Measurements from ENCODE around the gene RAPGEF6. TPM values are rescaled to one million over a fixed set of nuclear protein-coding genes. Genes with fewer than 3 reads are reported as not detected.

Gene RAPGEF6
- total and polyA plus RNA-seq, 2 experiments from 2014 or later = 6.9 to 8.6 TPM

DNA sequence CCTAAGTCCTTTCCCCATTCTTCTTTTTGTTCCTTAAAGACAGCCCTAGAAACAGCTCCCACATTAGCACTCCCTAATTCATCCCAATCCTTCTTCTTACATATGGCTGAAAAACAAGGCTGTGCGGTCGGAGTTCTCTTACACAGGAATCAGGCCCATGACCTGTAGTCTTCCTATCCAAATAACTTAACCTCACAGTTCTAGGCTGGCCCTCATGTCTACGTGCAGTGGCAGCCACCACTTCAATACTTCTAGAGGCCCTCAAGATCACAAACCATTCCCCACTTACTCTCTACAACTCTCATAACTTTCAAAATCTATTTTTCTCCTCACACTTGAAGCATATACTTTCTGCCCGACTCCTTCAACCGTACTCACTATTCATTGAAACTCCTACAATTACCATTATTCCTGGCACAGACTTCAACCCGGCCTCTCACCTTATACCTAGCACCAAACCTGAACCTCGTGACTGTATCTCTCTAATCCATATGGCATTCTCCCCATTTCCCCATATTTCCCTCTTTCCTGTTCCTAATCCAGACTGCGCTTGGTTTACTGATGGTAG is 59.3 kb downstream of the RAPGEF6 start:
- Histone ChIP-seq H3K4me2 (ENCODE audit: unreplicated experiment) (no peak overlapping the region), H3K4me1 (ENCODE audit: insufficient read depth) (no peaks in the 10 kb centered on the region), H3K27ac (no peak overlapping the region), H3F3A (ENCODE audit: insufficient read depth) (no peaks in the 10 kb centered on the region), H3K9me2 (ENCODE audit: insufficient read depth) (no peaks in the 10 kb centered on the region), H3K4me3 (no peak overlapping the region), H3K9me3 (ENCODE audit: low read depth) (no peaks in the 10 kb centered on the region), H3K36me3 (ENCODE audit: low read depth) (no peaks in the 10 kb centered on the region), H3K79me2 (ENCODE audit: insufficient read depth) (peaks cover 38% of the 10 kb centered on the region), H2AFZ (no peak overlapping the region), H3K27me3 (replicated peaks; ENCODE audit: insufficient read depth) (no peaks in the 10 kb centered on the region), H4K20me1 (ENCODE audit: insufficient read depth) (no peaks in the 10 kb centered on the region), H3K9ac (no peak overlapping the region)
- DNase-seq = no peak
- TF ChIP-seq EZH2 (IDR thresholded peaks at IDR 0.05; ENCODE audit: insufficient read depth, poor library complexity, severe bottlenecking) = no peak
- no peak for TF ChIP-seq EZH2phosphoT487 (IDR thresholded peaks at IDR 0.05; ENCODE audit: insufficient read depth, low read depth)
- 94 to 99% methylated on average over 8 of the region's 8 CpGs for WGBS, 2 experiments (ENCODE audit: low coverage in 1 of 2, low lambda C conversion rate in 2 of 2, missing lambda C conversion rate in 2 of 2)
- in situ Hi-C loops (cut with MboI) = no loop called here

DNA sequence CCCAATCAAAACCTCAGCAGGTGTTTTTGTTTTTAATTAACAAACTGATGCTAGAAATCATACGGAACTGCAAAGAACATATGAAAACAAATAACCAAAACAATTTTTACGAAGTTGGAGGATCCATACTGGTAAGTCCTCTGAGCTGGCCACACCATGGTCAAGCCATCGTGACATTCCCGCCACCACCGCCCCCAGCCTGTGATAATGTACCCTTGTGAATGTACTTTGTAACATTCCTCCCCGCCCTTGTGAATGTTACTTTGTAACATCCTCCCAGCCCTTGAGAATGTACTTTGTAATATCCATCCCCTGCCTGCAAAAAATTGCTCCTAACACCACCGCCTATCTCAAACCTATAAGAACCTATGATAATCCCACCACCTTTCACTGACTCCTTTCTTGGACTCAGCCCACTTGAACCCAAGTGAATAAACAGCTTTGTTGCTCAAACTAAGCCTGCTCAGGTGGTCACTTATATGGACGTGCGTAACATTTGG is 63.3 kb downstream of the RAPGEF6 start:
- peaks cover 38% of the 10 kb centered on the region for H3K79me2 ChIP-seq (ENCODE audit: insufficient read depth)
- in situ Hi-C loops (cut with MboI) = no loop called here
- no peak for DNase-seq
- no peak overlapping the region for H3K27ac ChIP-seq
- no peaks in the 10 kb centered on the region for H3K9me2 ChIP-seq (ENCODE audit: insufficient read depth)
- no peak overlapping the region for H3K4me2 ChIP-seq (ENCODE audit: unreplicated experiment)
- H3K9me3 ChIP-seq (ENCODE audit: low read depth) = no peaks in the 10 kb centered on the region
- no peaks in the 10 kb centered on the region for H3K4me1 ChIP-seq (ENCODE audit: insufficient read depth)
- H3K4me3 ChIP-seq = no peak overlapping the region
- no peak for TF ChIP-seq EZH2phosphoT487 (IDR thresholded peaks at IDR 0.05; ENCODE audit: insufficient read depth, low read depth)
- TF ChIP-seq EZH2 (IDR thresholded peaks at IDR 0.05; ENCODE audit: insufficient read depth, poor library complexity, severe bottlenecking) = no peak
- no peaks in the 10 kb centered on the region for H3K27me3 ChIP-seq (replicated peaks; ENCODE audit: insufficient read depth)
- no peaks in the 10 kb centered on the region for H3K36me3 ChIP-seq (ENCODE audit: low read depth)
- H3K9ac ChIP-seq = no peak overlapping the region
- 95 to 100% methylated on average over 9 of the region's 9 CpGs for WGBS, 2 experiments (ENCODE audit: low coverage in 1 of 2, low lambda C conversion rate in 2 of 2, missing lambda C conversion rate in 2 of 2)
- H2AFZ ChIP-seq = no peak overlapping the region
- H3F3A ChIP-seq (ENCODE audit: insufficient read depth) = no peaks in the 10 kb centered on the region
- H4K20me1 ChIP-seq (ENCODE audit: insufficient read depth) = no peaks in the 10 kb centered on the region

DNA sequence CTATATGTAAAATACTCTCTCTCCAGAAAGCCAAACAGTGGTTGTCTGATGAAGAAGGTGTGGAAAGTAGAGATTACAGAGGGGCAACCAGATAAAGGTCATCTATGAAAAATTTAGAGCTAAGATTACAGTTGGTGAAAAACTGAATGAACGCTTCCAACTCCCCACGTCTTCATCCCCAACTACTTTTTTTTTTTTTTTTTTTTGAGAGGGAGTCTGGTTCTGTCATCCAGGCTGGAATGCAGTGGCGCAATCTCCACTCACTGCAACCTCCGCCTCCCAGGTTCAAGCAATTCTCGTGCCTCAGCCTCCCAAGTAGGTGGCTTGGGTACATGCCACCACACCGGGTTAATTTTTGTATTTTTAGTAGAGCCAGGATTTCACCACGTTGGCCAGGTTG is 64.3 kb downstream of the RAPGEF6 start:
- Histone ChIP-seq H3K27ac (no peak overlapping the region), H3F3A (ENCODE audit: insufficient read depth) (no peaks in the 10 kb centered on the region), H3K9ac (no peak overlapping the region), H4K20me1 (ENCODE audit: insufficient read depth) (no peaks in the 10 kb centered on the region), H3K79me2 (ENCODE audit: insufficient read depth) (peaks cover 36% of the 10 kb centered on the region), H3K27me3 (replicated peaks; ENCODE audit: insufficient read depth) (no peaks in the 10 kb centered on the region), H3K4me3 (no peak overlapping the region), H2AFZ (no peak overlapping the region), H3K9me3 (ENCODE audit: low read depth) (no peaks in the 10 kb centered on the region), H3K4me1 (ENCODE audit: insufficient read depth) (no peaks in the 10 kb centered on the region), H3K9me2 (ENCODE audit: insufficient read depth) (no peaks in the 10 kb centered on the region), H3K4me2 (ENCODE audit: unreplicated experiment) (no peak overlapping the region), H3K36me3 (ENCODE audit: low read depth) (no peaks in the 10 kb centered on the region)
- in situ Hi-C loops (cut with MboI) = no loop called here
- 92 to 94% methylated on average over 7 of the region's 7 CpGs for WGBS, 2 experiments (ENCODE audit: low coverage in 1 of 2, low lambda C conversion rate in 2 of 2, missing lambda C conversion rate in 2 of 2)
- DNase-seq = no peak
- no peak for TF ChIP-seq EZH2 (IDR thresholded peaks at IDR 0.05; ENCODE audit: insufficient read depth, poor library complexity, severe bottlenecking)
- no peak for TF ChIP-seq EZH2phosphoT487 (IDR thresholded peaks at IDR 0.05; ENCODE audit: insufficient read depth, low read depth)

DNA sequence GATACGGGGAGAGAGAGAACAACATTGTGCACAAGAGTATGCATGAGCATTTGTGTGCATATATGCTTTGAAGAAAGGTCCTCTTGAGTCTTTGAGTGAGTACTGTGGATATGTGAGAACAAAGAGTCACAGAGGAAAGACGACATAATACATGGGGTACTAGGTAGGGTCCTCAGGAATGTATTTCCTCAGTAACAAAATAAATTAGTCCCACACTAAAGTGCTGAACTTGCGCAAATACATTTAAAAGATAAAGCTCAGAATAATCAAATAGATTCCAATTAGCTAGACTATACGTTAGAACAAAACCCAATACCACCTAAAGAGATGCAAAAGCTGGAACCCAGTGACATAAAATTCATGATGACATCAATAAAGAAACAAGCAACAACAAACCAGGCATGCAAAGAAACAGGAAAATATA is 70.8 kb downstream of the RAPGEF6 start:
- in situ Hi-C loops (cut with MboI) = no loop called here
- Histone ChIP-seq H3K79me2 (ENCODE audit: insufficient read depth) (peaks cover 52% of the 10 kb centered on the region), H3K36me3 (ENCODE audit: low read depth) (peaks cover 8% of the 10 kb centered on the region; the same call in 1 of the 2 replicates), H3K4me3 (no peak overlapping the region), H3K4me2 (ENCODE audit: unreplicated experiment) (no peak overlapping the region), H3K9ac (no peak overlapping the region), H3K9me2 (ENCODE audit: insufficient read depth) (no peaks in the 10 kb centered on the region), H3F3A (ENCODE audit: insufficient read depth) (no peaks in the 10 kb centered on the region), H4K20me1 (ENCODE audit: insufficient read depth) (no peaks in the 10 kb centered on the region), H2AFZ (no peak overlapping the region), H3K9me3 (ENCODE audit: low read depth) (no peaks in the 10 kb centered on the region), H3K27me3 (replicated peaks; ENCODE audit: insufficient read depth) (no peaks in the 10 kb centered on the region), H3K27ac (no peak overlapping the region), H3K4me1 (ENCODE audit: insufficient read depth) (no peaks in the 10 kb centered on the region)
- 90 to 94% methylated on average over 4 of the region's 4 CpGs for WGBS, 2 experiments (ENCODE audit: low coverage in 1 of 2, low lambda C conversion rate in 2 of 2, missing lambda C conversion rate in 2 of 2)
- no peak for DNase-seq
- TF ChIP-seq EZH2 (IDR thresholded peaks at IDR 0.05; ENCODE audit: insufficient read depth, poor library complexity, severe bottlenecking) (no peak), EZH2phosphoT487 (IDR thresholded peaks at IDR 0.05; ENCODE audit: insufficient read depth, low read depth) (no peak)

Measured in GM23248 (cell line).